Ovary (tissue), 3 donors: ENCODE measurements around the gene PDK4.
"Not testable (repeated sequence)": the region's sequence is repeated elsewhere in the genome, so short reads cannot be mapped to it uniquely, and the experiment has no call there.

ENCODE experiments used
- EP300 ChIP-seq: sonication (generic); formaldehyde crosslinking; IDR thresholded peaks from one replicate; pipeline ENCODE4 v1.6.1; 2017; ENCODE audit warnings: antibody characterized with exemption
- POLR2A ChIP-seq: fragments of 450-650 bp; IDR thresholded peaks from one replicate; pipeline ENCODE4 v1.6.1; 2017; ENCODE audit warnings: antibody characterized with exemption, mild to moderate bottlenecking, moderate library complexity
- TF ChIP-seq, protein P1 (sequence below), 3 donors: fragments of 450-650 bp in 2 of 3; fragments of 200-600 bp in 1 of 3; IDR thresholded peaks; one replicate each; pipeline versions ENCODE4 v1.5.1 to v1.8.0; 2016 to 2022; ENCODE audit warnings: antibody characterized with exemption in 3 of 3, mild to moderate bottlenecking in 1 of 3
- donor health status: DM: no; HTN: no; CAD: no.

DNA sequence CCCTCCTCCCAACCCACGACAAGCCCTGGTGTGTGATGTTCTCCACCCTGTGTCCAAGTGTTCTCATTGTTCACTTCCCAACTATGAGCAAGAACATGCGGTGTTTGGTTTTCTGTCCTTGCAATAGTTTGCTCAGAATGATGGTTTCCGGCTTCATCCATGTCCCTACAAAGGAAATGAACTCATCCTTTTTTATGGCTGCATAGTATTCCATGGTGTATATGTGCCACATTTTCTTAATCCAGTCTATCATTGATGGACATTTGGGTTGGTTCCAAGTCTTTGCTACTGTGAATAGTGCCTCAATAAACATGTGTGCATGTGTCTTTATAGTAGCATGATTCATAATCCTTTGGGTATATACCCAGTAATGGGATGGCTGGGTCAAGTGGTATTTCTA lies 8.5 kb upstream of the PDK4 start:
- TF ChIP-seq, protein P1, sequence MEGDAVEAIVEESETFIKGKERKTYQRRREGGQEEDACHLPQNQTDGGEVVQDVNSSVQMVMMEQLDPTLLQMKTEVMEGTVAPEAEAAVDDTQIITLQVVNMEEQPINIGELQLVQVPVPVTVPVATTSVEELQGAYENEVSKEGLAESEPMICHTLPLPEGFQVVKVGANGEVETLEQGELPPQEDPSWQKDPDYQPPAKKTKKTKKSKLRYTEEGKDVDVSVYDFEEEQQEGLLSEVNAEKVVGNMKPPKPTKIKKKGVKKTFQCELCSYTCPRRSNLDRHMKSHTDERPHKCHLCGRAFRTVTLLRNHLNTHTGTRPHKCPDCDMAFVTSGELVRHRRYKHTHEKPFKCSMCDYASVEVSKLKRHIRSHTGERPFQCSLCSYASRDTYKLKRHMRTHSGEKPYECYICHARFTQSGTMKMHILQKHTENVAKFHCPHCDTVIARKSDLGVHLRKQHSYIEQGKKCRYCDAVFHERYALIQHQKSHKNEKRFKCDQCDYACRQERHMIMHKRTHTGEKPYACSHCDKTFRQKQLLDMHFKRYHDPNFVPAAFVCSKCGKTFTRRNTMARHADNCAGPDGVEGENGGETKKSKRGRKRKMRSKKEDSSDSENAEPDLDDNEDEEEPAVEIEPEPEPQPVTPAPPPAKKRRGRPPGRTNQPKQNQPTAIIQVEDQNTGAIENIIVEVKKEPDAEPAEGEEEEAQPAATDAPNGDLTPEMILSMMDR (IDR thresholded peaks at IDR 0.05), result not testable (repeated sequence)
- not testable (repeated sequence) for TF ChIP-seq EP300, POLR2A
